Stomach (tissue), 19 donors: ENCODE data around the gene ADAMTS6. TPM values are rescaled to one million over a fixed set of nuclear protein-coding genes. Genes with fewer than 3 reads are reported as not detected.

Experiments
- DNase-seq, 2 donors: peaks; one replicate each; pipeline versions ENCODE4 v3.0.0 to v3.0.0-alpha.2; 2013 to 2019
- H3K27ac ChIP-seq, 5 donors: fragments of 200-600 bp in 4 of 5; sonication (generic) in 4 of 5; one replicate each; pipeline ENCODE4 v1.5.1; 2013 to 2019; ENCODE audit warnings: mild to moderate bottlenecking in 1 of 5, moderate library complexity in 1 of 5
- H3K27me3 ChIP-seq, 3 donors: fragments of 200-600 bp; sonication (generic); one replicate each; pipeline ENCODE4 v1.5.1; 2017 to 2019; ENCODE audit warnings: mixed run types in 1 of 3
- H3K36me3 ChIP-seq, 4 donors: fragments of 200-600 bp; sonication (generic); 1 replicate in 3 of 4; 2 replicates in 1 of 4; pipeline ENCODE4 v1.5.1; 2016 to 2019
- H3K4me1 ChIP-seq, 4 donors: fragments of 200-600 bp; sonication (generic); one replicate each; pipeline ENCODE4 v1.5.1; 2016 to 2019
- H3K4me3 ChIP-seq, 4 donors: fragments of 200-600 bp; sonication (generic) in 3 of 4; one replicate each; pipeline ENCODE4 v1.5.1; 2016 to 2019; ENCODE audit warnings: mild to moderate bottlenecking in 1 of 4
- H3K9me3 ChIP-seq, 4 donors: fragments of 200-600 bp; sonication (generic); one replicate each; pipeline ENCODE4 v1.5.1; 2016 to 2019
- CTCF ChIP-seq, 7 experiments: fragments of 450-650 bp in 4 of 7; fragments of 200-600 bp in 3 of 7; sonication (generic) in 3 of 7; IDR thresholded peaks; one replicate each; pipeline ENCODE4 v1.5.1; 2016 to 2019; ENCODE audit warnings: antibody characterized with exemption in 7 of 7, control low read depth in 2 of 7, mild to moderate bottlenecking in 1 of 7
- EP300 ChIP-seq: sonication (generic); formaldehyde crosslinking; IDR thresholded peaks from one replicate; pipeline ENCODE4 v1.6.1; 2017; ENCODE audit warnings: antibody characterized with exemption
- POLR2A ChIP-seq, 4 donors: fragments of 450-650 bp; IDR thresholded peaks; one replicate each; pipeline ENCODE4 v1.6.1; 2016; ENCODE audit warnings: antibody characterized with exemption in 4 of 4, control low read depth in 2 of 4, mild to moderate bottlenecking in 1 of 4, moderate library complexity in 1 of 4
- POLR2AphosphoS5 ChIP-seq, 3 donors: sonication (generic); formaldehyde crosslinking; IDR thresholded peaks; one replicate each; pipeline ENCODE4 v1.6.1; 2016; ENCODE audit warnings: antibody characterized with exemption in 3 of 3
- WGBS, 5 donors: extraction: QIAGEN DNeasy Blood & Tissue Kit in 3 of 5; methylation state at CpG; one replicate each; pipeline versions ENCODE4 v1.1.5 to v1.1.7; 2013 to 2018; 5-methylcytosine and 5-hydroxymethylcytosine counted together
- intact Hi-C: fragments of 100-400 bp; cut with DNase I; formaldehyde crosslinking; loops from one replicate; pipeline ENCODE4 v1.15.1; 2023; ENCODE audit warnings: low total_unique reads
- long read RNA-seq, 10 donors: transcript quantifications; one replicate each; lab custom pipeline, GENCODE V29; 2026
- polyA plus RNA-seq, 3 donors: library from polyadenylated mRNA; stranded (reverse); fragments of 200-250 nt; gene quantifications; one replicate each; pipeline ENCODE4 v1.2.3, GENCODE V29; 2013
- total RNA-seq, 5 donors: library from RNA; depleted of rRNA; stranded (reverse); fragments of >200 nt; gene quantifications; one replicate each; pipeline versions ENCODE4 v1.1.0 to v1.2.3, GENCODE V29; 2014 to 2016
- donor health status: healthy with polysubstance abuse.
- donor health status: Bipolar disorder and iron deficiency.
- donor health status: healthy.

Gene ADAMTS6
- 10 to 100 TPM in 2 of 5 donors, 1 to 10 TPM in 1, under 1 TPM in 1, not detected in 1; 0.58 to 43.3 (median 15.0) TPM for total RNA-seq
- under 1 TPM; 0.15 to 0.25 (median 0.23) TPM for polyA plus RNA-seq
- long read RNA-seq, donor 1, partial matches to known transcripts = 0 of 1 reads
- long read RNA-seq, donor 1, other reads (novel, unspliced or antisense) = 0 of 1 reads
- long read RNA-seq, donor 2 = 0 reads
- long read RNA-seq, donor 3 = 0 reads
- long read RNA-seq, donor 4 = 0 reads
- long read RNA-seq, donor 5 = 0 reads
- long read RNA-seq, donor 6 = 0 reads
- long read RNA-seq, donor 7 = 0 reads
- long read RNA-seq, donor 8 = 0 reads
- long read RNA-seq, donor 9 = 0 reads
- long read RNA-seq, donor 10 = 0 reads

GRCh38 chr5:65481635-65482295, at the start of gene ADAMTS6:
Gene ADAMTS6, minus strand, starts transcription at chr5:65481920. Its CDS starts 8,247 bp downstream, at chr5:65473673.
- H3K27ac ChIP-seq = peak within 1 kb of the TSS; percentile 73 to 93 (median 87)
- no peaks in the 10 kb centered on the region for H3K9me3 ChIP-seq
- TF ChIP-seq POLR2AphosphoS5 (IDR thresholded peaks at IDR 0.05) (peak; percentile 51 to 96 (median 67)), EP300 (peak; percentile 71), POLR2A (IDR thresholded peaks at IDR 0.05) (no peak), CTCF (IDR thresholded peaks at IDR 0.05) (no peak)
- peaks cover 8 to 35% (median 24%) of the 10 kb centered on the region in 4 donors for H3K4me1 ChIP-seq
- WGBS, 5 donors = 0 to 1% (median 0%) methylated on average over 12 of the region's 12 CpGs
- DNase-seq = peak; percentile 74 to 97
- no peaks in the 10 kb centered on the region for H3K36me3 ChIP-seq
- intact Hi-C loops = loop anchor here (5.0 to 10.0 kb wide), 3 partner anchors 377 to 847 kb away; no protein-coding TSS in a partner anchor
- H3K4me3 ChIP-seq = peak within 1 kb of the TSS; percentile 49 to 62 (median 59)
- no peaks in the 10 kb centered on the region for H3K27me3 ChIP-seq

GRCh38 chr5:65530904-65531303, 49.2 kb upstream of the ADAMTS6 start:
- DNase-seq = no peak
- no peak overlapping the region for H3K27ac ChIP-seq
- no peaks in the 10 kb centered on the region for H3K9me3 ChIP-seq
- H3K4me3 ChIP-seq = no peak overlapping the region
- H3K4me1 ChIP-seq = no peaks in the 10 kb centered on the region
- TF ChIP-seq POLR2AphosphoS5 (IDR thresholded peaks at IDR 0.05) (no peak), EP300 (no peak), CTCF (IDR thresholded peaks at IDR 0.05) (no peak), POLR2A (IDR thresholded peaks at IDR 0.05) (no peak)
- no peaks in the 10 kb centered on the region for H3K36me3 ChIP-seq
- WGBS, 5 donors = 90 to 100% (median 91%) methylated on average over 1 of the region's 1 CpG
- intact Hi-C loops = no loop called here
- no peaks in the 10 kb centered on the region for H3K27me3 ChIP-seq

GRCh38 chr5:65525726-65526125, 44.0 kb upstream of the ADAMTS6 start:
- no peaks in the 10 kb centered on the region for H3K36me3 ChIP-seq
- no peak for DNase-seq
- no peak overlapping the region for H3K27ac ChIP-seq
- WGBS, 5 donors = 76 to 93% (median 89%) methylated on average over 3 of the region's 3 CpGs
- TF ChIP-seq EP300 (no peak), POLR2A (IDR thresholded peaks at IDR 0.05) (no peak), CTCF (IDR thresholded peaks at IDR 0.05) (no peak), POLR2AphosphoS5 (IDR thresholded peaks at IDR 0.05) (no peak)
- no peaks in the 10 kb centered on the region for H3K4me1 ChIP-seq
- H3K9me3 ChIP-seq = no peaks in the 10 kb centered on the region
- no peaks in the 10 kb centered on the region for H3K27me3 ChIP-seq
- H3K4me3 ChIP-seq = no peak overlapping the region
- intact Hi-C loops = no loop called here

- DNase-seq = no peak
- intact Hi-C loops = no loop called here
- no peak for TF ChIP-seq CTCF (IDR thresholded peaks at IDR 0.05)
- no peak for TF ChIP-seq EP300
- TF ChIP-seq POLR2A (IDR thresholded peaks at IDR 0.05) = no peak
- no peak for TF ChIP-seq POLR2AphosphoS5 (IDR thresholded peaks at IDR 0.05)
- no peaks in the 10 kb centered on the region for H3K36me3 ChIP-seq
- H3K4me1 ChIP-seq = no peaks in the 10 kb centered on the region
- 55 to 69% (median 62%) methylated on average over 6 of the region's 6 CpGs for WGBS, 5 donors
- H3K27me3 ChIP-seq = no peaks in the 10 kb centered on the region
- H3K9me3 ChIP-seq = no peaks in the 10 kb centered on the region
- no peak overlapping the region for H3K4me3 ChIP-seq
- no peak overlapping the region for H3K27ac ChIP-seq
Measured at GRCh38 chr5:65512170-65512937, 30.6 kb upstream of the ADAMTS6 start.
